HFFc6 (cell line): ENCODE measurements around the gene PIK3AP1. TPM values are rescaled to one million over a fixed set of nuclear protein-coding genes. Genes with fewer than 3 reads are reported as not detected.

Experiments used
- DNase-seq: peaks from one replicate; pipeline ENCODE4 v3.0.0-alpha.2; 2018
- H3K27ac Mint-ChIP-seq: 2 replicates; pipeline ENCODE4 v1.8.0; 2020; ENCODE audit warnings: mild to moderate bottlenecking, mixed read lengths
- H3K27me3 Mint-ChIP-seq: 2 replicates; pipeline ENCODE4 v1.8.0; 2021; ENCODE audit warnings: mild to moderate bottlenecking, moderate library complexity, mixed read lengths; ENCODE audit not compliant: insufficient read depth
- H3K36me3 Mint-ChIP-seq: 2 replicates; pipeline ENCODE4 v1.8.0; 2021; ENCODE audit warnings: low read depth, mixed read lengths
- H3K4me1 Mint-ChIP-seq: 2 replicates; pipeline ENCODE4 v1.8.0; 2020; ENCODE audit warnings: low read depth, mixed read lengths
- H3K4me3 Mint-ChIP-seq: 2 replicates; pipeline ENCODE4 v1.8.0; 2020; ENCODE audit warnings: mild to moderate bottlenecking, moderate library complexity, mixed read lengths
- H3K9me3 Mint-ChIP-seq: 2 replicates; pipeline ENCODE4 v1.8.0; 2020; ENCODE audit warnings: mild to moderate bottlenecking, mixed read lengths
- total RNA-seq, 6 experiments: library from RNA; stranded (reverse); fragmentation: NEBNext Ultra II Directional; extraction: Animal tissue kit (Norgen Biotek cat#: 25700); gene quantifications; 2 replicates in 1 of 6; 3 replicates in 5 of 6; pipeline ENCODE4 v1.2.3, GENCODE V29; 2021
- TF ChIP-seq, protein P1 (sequence below): fragments of 200-600 bp; sonication (generic); IDR thresholded peaks from 2 replicates; pipeline ENCODE4 v1.5.0; 2021; ENCODE audit warnings: antibody characterized with exemption, mild to moderate bottlenecking

The PIK3AP1 gene
- total RNA-seq, 6 experiments from 2014 or later = 0.05 TPM; not detected in 3

GRCh38 chr10:96691761-96692160 is 28.6 kb downstream of the PIK3AP1 start:
- H3K4me1 Mint-ChIP-seq = peaks cover 21% of the 10 kb centered on the region
- peaks cover 14% of the 10 kb centered on the region for H3K27me3 Mint-ChIP-seq
- TF ChIP-seq, protein P1, sequence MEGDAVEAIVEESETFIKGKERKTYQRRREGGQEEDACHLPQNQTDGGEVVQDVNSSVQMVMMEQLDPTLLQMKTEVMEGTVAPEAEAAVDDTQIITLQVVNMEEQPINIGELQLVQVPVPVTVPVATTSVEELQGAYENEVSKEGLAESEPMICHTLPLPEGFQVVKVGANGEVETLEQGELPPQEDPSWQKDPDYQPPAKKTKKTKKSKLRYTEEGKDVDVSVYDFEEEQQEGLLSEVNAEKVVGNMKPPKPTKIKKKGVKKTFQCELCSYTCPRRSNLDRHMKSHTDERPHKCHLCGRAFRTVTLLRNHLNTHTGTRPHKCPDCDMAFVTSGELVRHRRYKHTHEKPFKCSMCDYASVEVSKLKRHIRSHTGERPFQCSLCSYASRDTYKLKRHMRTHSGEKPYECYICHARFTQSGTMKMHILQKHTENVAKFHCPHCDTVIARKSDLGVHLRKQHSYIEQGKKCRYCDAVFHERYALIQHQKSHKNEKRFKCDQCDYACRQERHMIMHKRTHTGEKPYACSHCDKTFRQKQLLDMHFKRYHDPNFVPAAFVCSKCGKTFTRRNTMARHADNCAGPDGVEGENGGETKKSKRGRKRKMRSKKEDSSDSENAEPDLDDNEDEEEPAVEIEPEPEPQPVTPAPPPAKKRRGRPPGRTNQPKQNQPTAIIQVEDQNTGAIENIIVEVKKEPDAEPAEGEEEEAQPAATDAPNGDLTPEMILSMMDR = no peak
- H3K36me3 Mint-ChIP-seq = no peaks in the 10 kb centered on the region
- no peaks in the 10 kb centered on the region for H3K9me3 Mint-ChIP-seq
- no peak overlapping the region for H3K27ac Mint-ChIP-seq
- no peak overlapping the region for H3K4me3 Mint-ChIP-seq
- DNase-seq = no peak

DNA sequence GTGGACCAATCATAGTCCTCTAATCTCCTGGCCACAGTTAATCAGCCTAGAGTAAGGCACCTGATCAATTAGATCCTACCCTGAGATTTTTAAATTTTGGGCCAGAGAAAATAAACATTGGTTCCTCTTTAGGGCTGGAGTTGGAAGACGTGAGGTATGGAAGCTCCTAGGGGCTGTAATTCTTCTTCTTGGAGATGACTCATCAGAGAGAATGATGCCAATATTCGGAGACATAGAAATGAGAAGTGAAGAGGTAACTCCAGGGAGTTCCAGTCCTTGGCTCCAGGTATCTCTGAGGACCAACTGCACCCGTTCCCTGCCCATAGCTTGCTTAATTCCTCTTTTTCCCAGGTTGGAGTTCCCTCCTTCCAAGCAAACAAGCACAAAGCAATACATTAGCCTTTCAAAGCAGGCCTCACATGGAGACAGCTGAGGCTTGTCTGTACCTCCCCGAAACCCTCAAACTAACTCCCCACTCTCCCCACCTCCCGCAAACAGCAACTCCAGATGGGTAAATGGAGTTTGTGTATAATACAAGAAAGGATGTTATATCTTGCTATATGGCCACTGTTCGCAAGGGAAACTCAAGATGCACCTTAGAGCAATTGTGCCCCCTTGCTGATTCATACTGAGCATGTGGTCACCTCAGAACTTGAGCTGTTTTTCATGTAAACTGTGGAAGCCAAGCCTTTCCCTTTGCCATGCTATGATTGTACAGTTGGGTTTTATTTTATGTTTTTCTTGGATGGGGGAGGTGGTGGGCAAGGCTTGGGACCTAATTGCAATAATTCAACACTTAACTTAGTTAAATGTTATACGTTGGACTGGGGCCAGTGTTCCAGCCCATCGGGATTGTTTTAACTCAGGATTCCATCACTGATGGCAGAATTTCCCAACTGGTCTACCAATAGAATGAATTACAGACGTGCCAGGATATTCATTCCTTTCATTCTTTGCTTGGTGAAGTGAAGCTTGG is 29.3 kb downstream of the PIK3AP1 start:
- Mint-ChIP-seq H3K27ac (no peak overlapping the region), H3K4me3 (no peak overlapping the region), H3K9me3 (no peaks in the 10 kb centered on the region), H3K27me3 (peaks cover 13% of the 10 kb centered on the region), H3K4me1 (peaks cover 21% of the 10 kb centered on the region), H3K36me3 (no peaks in the 10 kb centered on the region)
- TF ChIP-seq, protein P1 = no peak
- DNase-seq = no peak

DNA sequence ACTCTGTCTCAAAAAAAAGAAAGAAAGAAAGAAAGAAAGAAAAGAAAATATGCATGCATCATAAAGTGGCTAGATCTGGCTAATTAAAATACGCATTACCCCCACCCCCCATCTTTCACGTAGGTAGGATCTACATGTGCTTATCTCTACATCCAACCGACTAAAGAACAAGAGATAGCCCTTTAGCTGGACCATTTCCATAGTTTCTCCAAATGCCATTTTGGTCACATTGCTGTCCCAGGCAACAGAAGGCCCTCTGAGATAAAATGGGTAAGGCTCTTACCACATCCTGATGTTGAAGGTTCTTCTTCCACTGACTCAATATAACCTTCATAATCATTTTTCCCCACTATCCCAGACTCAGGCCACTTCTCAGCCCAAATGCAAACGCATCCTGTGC is 31.5 kb downstream of the PIK3AP1 start:
- no peaks in the 10 kb centered on the region for H3K9me3 Mint-ChIP-seq
- peaks cover 10% of the 10 kb centered on the region for H3K27me3 Mint-ChIP-seq
- TF ChIP-seq, protein P1 = no peak
- no peak overlapping the region for H3K27ac Mint-ChIP-seq
- no peak overlapping the region for H3K4me3 Mint-ChIP-seq
- H3K4me1 Mint-ChIP-seq = peaks cover 21% of the 10 kb centered on the region
- no peak for DNase-seq
- no peaks in the 10 kb centered on the region for H3K36me3 Mint-ChIP-seq

- Mint-ChIP-seq H3K27ac (no peak overlapping the region), H3K4me1 (peaks cover 35% of the 10 kb centered on the region), H3K36me3 (no peaks in the 10 kb centered on the region), H3K27me3 (peaks cover 10% of the 10 kb centered on the region), H3K4me3 (no peak overlapping the region), H3K9me3 (no peaks in the 10 kb centered on the region)
- TF ChIP-seq, protein P1 = no peak
- no peak for DNase-seq
Measured at GRCh38 chr10:96687317-96688012, 32.8 kb downstream of the PIK3AP1 start.

DNA sequence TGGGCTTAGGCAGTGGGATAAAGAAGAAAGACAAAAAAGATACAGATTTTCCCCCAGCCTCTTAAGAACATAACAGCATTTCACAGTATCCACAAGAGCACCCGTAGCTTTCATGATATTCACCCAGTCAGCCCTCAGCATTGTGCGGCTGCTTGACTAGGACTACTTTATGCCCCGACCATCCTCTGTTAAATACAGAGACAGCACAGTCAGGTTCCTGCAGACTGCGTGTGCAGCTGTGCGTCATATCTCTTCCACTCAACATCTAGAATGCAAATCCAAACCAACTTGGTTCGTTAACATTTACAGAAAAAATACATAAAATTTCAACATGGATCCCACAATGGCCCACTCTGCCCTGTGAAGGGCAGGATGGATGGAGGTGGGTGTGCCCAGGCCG is 33.8 kb downstream of the PIK3AP1 start:
- peaks cover 11% of the 10 kb centered on the region for H3K27me3 Mint-ChIP-seq
- H3K9me3 Mint-ChIP-seq = no peaks in the 10 kb centered on the region
- no peak overlapping the region for H3K27ac Mint-ChIP-seq
- H3K4me1 Mint-ChIP-seq = peaks cover 34% of the 10 kb centered on the region
- TF ChIP-seq, protein P1 = no peak
- H3K36me3 Mint-ChIP-seq = no peaks in the 10 kb centered on the region
- no peak for DNase-seq
- H3K4me3 Mint-ChIP-seq = no peak overlapping the region
